HepG2 (cell line): Measurements from ENCODE around the gene LRPPRC. TPM values are rescaled to one million over a fixed set of nuclear protein-coding genes. Genes with fewer than 3 reads are reported as not detected.

Experiments used
- AGO2 ChIP-seq: fragments of 200-400 bp; formaldehyde crosslinking; optimal IDR thresholded peaks from 2 replicates; pipeline ENCODE3; 2017; ENCODE audit warnings: mild to moderate bottlenecking, low read depth, low read length, moderate library complexity
- AHR ChIP-seq: IDR thresholded peaks from 2 replicates; pipeline ENCODE4 v1.6.1; 2018; ENCODE audit warnings: missing genetic modification reagents, missing compliant biosample characterization
- CREM ChIP-seq, 2 experiments: sonication (generic) in 1 of 2; formaldehyde crosslinking in 1 of 2; IDR thresholded peaks; 2 replicates each; pipeline versions ENCODE4 v1.4.0 to v1.6.1; 2016 to 2020; ENCODE audit warnings: antibody characterized with exemption in 1 of 2, mild to moderate bottlenecking in 1 of 2, missing genetic modification reagents in 1 of 2
- DBP ChIP-seq: sonication (generic); formaldehyde crosslinking; IDR thresholded peaks from 2 replicates; pipeline ENCODE4 v1.4.0; 2020; ENCODE audit warnings: missing genetic modification reagents; ENCODE audit errors: not compliant biosample characterization
- EHMT2 ChIP-seq: fragments of 200-600 bp; sonication (generic); IDR thresholded peaks from 2 replicates; pipeline ENCODE4 v1.7.0; 2017; ENCODE audit warnings: antibody characterized with exemption, low read depth, low read length, borderline replicate concordance
- GTF3A ChIP-seq: sonication (generic); formaldehyde crosslinking; conservative IDR thresholded peaks from 2 replicates; pipeline ENCODE4 v1.4.0; 2020; ENCODE audit warnings: mild to moderate bottlenecking, missing genetic modification reagents
- GZF1 ChIP-seq: sonication (generic); formaldehyde crosslinking; IDR thresholded peaks from 2 replicates; pipeline ENCODE4 v1.5.1; 2020; ENCODE audit warnings: mild to moderate bottlenecking, missing genetic modification reagents
- MATR3 ChIP-seq: sonication (generic); formaldehyde crosslinking; IDR thresholded peaks from 2 replicates; pipeline ENCODE4 v1.4.0; 2020; ENCODE audit warnings: missing genetic modification reagents
- NFIC ChIP-seq: IDR thresholded peaks from 2 replicates; pipeline ENCODE4 v1.6.1; 2012; ENCODE audit warnings: mild to moderate bottlenecking, low read length, inconsistent platforms
- PRDM10 ChIP-seq: sonication (generic); formaldehyde crosslinking; IDR thresholded peaks from 2 replicates; pipeline ENCODE4 v1.4.0; 2020; ENCODE audit warnings: low read depth, missing genetic modification reagents
- TARDBP ChIP-seq: sonication (generic); formaldehyde crosslinking; IDR thresholded peaks from 2 replicates; pipeline ENCODE4 v1.8.0; 2022; ENCODE audit warnings: mild to moderate bottlenecking, missing genetic modification reagents
- ZBTB4 ChIP-seq: sonication (generic); formaldehyde crosslinking; IDR thresholded peaks from 2 replicates; pipeline ENCODE4 v1.4.0; 2020; ENCODE audit warnings: missing genetic modification reagents, mild to moderate bottlenecking, borderline replicate concordance
- ZNF329 ChIP-seq: sonication (generic); formaldehyde crosslinking; IDR thresholded peaks from 2 replicates; pipeline ENCODE4 v1.9.0; 2021; ENCODE audit warnings: low read depth, mild to moderate bottlenecking, missing genetic modification reagents
- ZNF331 ChIP-seq: sonication (generic); formaldehyde crosslinking; IDR thresholded peaks from 2 replicates; pipeline ENCODE4 v1.4.0; 2020; ENCODE audit warnings: missing genetic modification reagents
- ZNF335 ChIP-seq: sonication (generic); formaldehyde crosslinking; IDR thresholded peaks from 2 replicates; pipeline ENCODE4 v1.4.0; 2020; ENCODE audit warnings: missing genetic modification reagents
- ZNF414 ChIP-seq: sonication (generic); formaldehyde crosslinking; IDR thresholded peaks from 2 replicates; pipeline ENCODE4 v1.5.0; 2020; ENCODE audit warnings: missing genetic modification reagents
- ZNF562 ChIP-seq: sonication (generic); formaldehyde crosslinking; IDR thresholded peaks from 2 replicates; pipeline ENCODE4 v1.8.0; 2022; ENCODE audit warnings: missing genetic modification reagents, borderline replicate concordance
- ZNF615 ChIP-seq: sonication (generic); formaldehyde crosslinking; IDR thresholded peaks from 2 replicates; pipeline ENCODE4 v1.5.0; 2020; ENCODE audit warnings: mild to moderate bottlenecking, missing genetic modification reagents, borderline replicate concordance
- ZNF766 ChIP-seq: sonication (generic); formaldehyde crosslinking; IDR thresholded peaks from 2 replicates; pipeline ENCODE4 v1.5.0; 2020; ENCODE audit warnings: missing genetic modification reagents, borderline replicate concordance
- ZNF850 ChIP-seq: sonication (generic); formaldehyde crosslinking; conservative IDR thresholded peaks from 2 replicates; pipeline ENCODE4 v1.9.0; 2021; ENCODE audit warnings: mild to moderate bottlenecking, missing genetic modification reagents
- ZNF878 ChIP-seq: sonication (generic); formaldehyde crosslinking; IDR thresholded peaks from 2 replicates; pipeline ENCODE4 v1.8.1; 2023; ENCODE audit warnings: mild to moderate bottlenecking, missing genetic modification reagents, moderate library complexity
- ZSCAN21 ChIP-seq: sonication (generic); formaldehyde crosslinking; IDR thresholded peaks from 2 replicates; pipeline ENCODE4 v1.8.0; 2022; ENCODE audit warnings: mild to moderate bottlenecking, missing genetic modification reagents, moderate library complexity, borderline replicate concordance
- polyA plus RNA-seq, 8 experiments: library from polyadenylated mRNA; depleted of rRNA in 3 of 8; stranded (reverse) in 7 of 8; unstranded in 1 of 8; fragments of >200 nt; fragmentation: Illumina TruSeq in 4 of 8; extraction: Trizol in 4 of 8; gene quantifications; 2 replicates each; pipeline versions ENCODE4 v1.2.1 to v1.2.3, GENCODE V29; 2011 to 2016; ENCODE audit warnings: low read depth in 4 of 8, missing spikeins in 1 of 8, mixed read lengths in 1 of 8; ENCODE audit not compliant: insufficient read depth in 1 of 8
- total RNA-seq, 5 experiments: library from RNA; depleted of rRNA; stranded (reverse); fragments of >200 nt; fragmentation: Illumina TruSeq; extraction: Trizol; gene quantifications; 2 replicates each; pipeline ENCODE4 v1.2.3, GENCODE V29; 2016; ENCODE audit warnings: low read depth in 1 of 5

LRPPRC gene
- total and polyA plus RNA-seq, 2 of the 13 experiments (the other 11 are each of a cell fraction or from before 2014, with no cell fraction given) = 117 to 167 TPM

- no peak for TF ChIP-seq DBP
- no peak for TF ChIP-seq ZSCAN21 (CRISPR knock-in tag)
- no peak for TF ChIP-seq ZNF329
- no peak for TF ChIP-seq AHR (CRISPR knock-in tag)
- TF ChIP-seq ZNF335 (CRISPR knock-in tag) = no peak
- TF ChIP-seq ZNF766 (CRISPR knock-in tag) = no peak
- no peak for TF ChIP-seq EHMT2
- TF ChIP-seq NFIC = no peak
- TF ChIP-seq ZNF414 = no peak
- peak; percentile 64; the same call in 1 of the 2 replicates for TF ChIP-seq TARDBP
- no peak for TF ChIP-seq CREM (IDR thresholded peaks at IDR 0.05)
- no peak for TF ChIP-seq CREM (CRISPR knock-in tag; IDR thresholded peaks at IDR 0.05)
- peak; percentile 47; the same call in 1 of the 2 replicates for TF ChIP-seq ZNF331
- TF ChIP-seq PRDM10 (CRISPR knock-in tag) = no peak
- no peak for TF ChIP-seq GTF3A (CRISPR knock-in tag)
- TF ChIP-seq ZNF850 (CRISPR knock-in tag) = no peak
- no peak for TF ChIP-seq ZNF562 (CRISPR knock-in tag)
- no peak for TF ChIP-seq MATR3 (CRISPR knock-in tag)
- no peak for TF ChIP-seq GZF1
- TF ChIP-seq ZNF878 (CRISPR knock-in tag) = no peak
- no peak for TF ChIP-seq AGO2
- TF ChIP-seq ZNF615 (CRISPR knock-in tag) = no peak
- no peak for TF ChIP-seq ZBTB4
Measured at GRCh38 chr2:43877782-43878464, 117.9 kb downstream of the LRPPRC start (continued).
